ENCODE data around the gene YPEL3.
A peak's percentile ranks its signal among the peaks of the same experiment; 100 is the strongest.

The YPEL3 gene

GRCh38 chr16:30112197-30113030 lies 16.4 kb upstream of the YPEL3 start:
- peak; percentile 95 for DNase-seq (ENCODE audit: extremely low spot score)
- 0 out of 2 replicates have a peak, but pooled peaks have one; percentile 55 for TF ChIP-seq ARNT (IDR thresholded peaks at IDR 0.05)
- no peak for TF ChIP-seq TARDBP (IDR thresholded peaks at IDR 0.05)
- ChIA-PET CTCF (interaction anchor here (0.6 to 4.4 kb wide), 17 partner anchors 9 to 503 kb away, joined by 3 to 36 read pairs (median 4); partner anchors contain the start of genes ALDOA, DCTPP1 and TBX6), POLR2A (interaction anchor here (0.8 to 1.9 kb wide), 10 partner anchors 8 to 71 kb away, joined by 3 to 15 read pairs (median 4); partner anchors contain the start of genes ALDOA, CORO1A, MAPK3 and TBX6)

- ChIA-PET CTCF (interaction anchor here (1.1 kb wide), 1 partner anchor 18 kb away, joined by 4 read pairs; no protein-coding TSS in a partner anchor), POLR2A (interaction anchor here (1.3 to 2.4 kb wide), 3 partner anchors 19 to 73 kb away, joined by 3 to 15 read pairs (median 5); partner anchors contain the start of genes CORO1A and TBX6)
- TF ChIP-seq SP1 (IDR thresholded peaks at IDR 0.05) (no peak), LEF1 (IDR thresholded peaks at IDR 0.05; ENCODE audit: borderline replicate concordance) (no peak), HDGF (IDR thresholded peaks at IDR 0.05; ENCODE audit: borderline replicate concordance) (no peak), PKNOX1 (IDR thresholded peaks at IDR 0.05) (no peak), NFRKB (IDR thresholded peaks at IDR 0.05) (no peak), BHLHE40 (IDR thresholded peaks at IDR 0.05; ENCODE audit: borderline replicate concordance) (no peak), FOXM1 (IDR thresholded peaks at IDR 0.05; ENCODE audit: borderline replicate concordance) (no peak), L3MBTL2 (conservative IDR thresholded peaks at IDR 0.05) (no peak), CTBP1 (IDR thresholded peaks at IDR 0.05; ENCODE audit: borderline replicate concordance) (no peak), ARNT (IDR thresholded peaks at IDR 0.05) (no peak), TARDBP (IDR thresholded peaks at IDR 0.05) (no peak)
- DNase-seq (ENCODE audit: extremely low spot score), result no peak
Observed at GRCh38 chr16:30110661-30111060, 14.6 kb upstream of the YPEL3 start.

GRCh38 chr16:30108059-30108850 lies 12.2 kb upstream of the YPEL3 start:
- ChIA-PET CTCF (no interaction called here), POLR2A (no interaction called here)
- DNase-seq (ENCODE audit: extremely low spot score), result no peak
- TF ChIP-seq SUZ12 (IDR thresholded peaks at IDR 0.05), result no peak
- TF ChIP-seq TARDBP (IDR thresholded peaks at IDR 0.05), result no peak
- no peak for TF ChIP-seq PKNOX1 (IDR thresholded peaks at IDR 0.05)
- TF ChIP-seq ZNF384 (IDR thresholded peaks at IDR 0.05), result no peak
- TF ChIP-seq ARNT (IDR thresholded peaks at IDR 0.05), result no peak
- no peak for TF ChIP-seq HDGF (IDR thresholded peaks at IDR 0.05; ENCODE audit: borderline replicate concordance)
- no peak for TF ChIP-seq ELF4 (IDR thresholded peaks at IDR 0.05)
- no peak for TF ChIP-seq FOXA1 (IDR thresholded peaks at IDR 0.05)
- no peak for TF ChIP-seq SP1 (IDR thresholded peaks at IDR 0.05)
- no peak for TF ChIP-seq FOXM1 (IDR thresholded peaks at IDR 0.05; ENCODE audit: borderline replicate concordance)
- no peak for TF ChIP-seq CTBP1 (IDR thresholded peaks at IDR 0.05; ENCODE audit: borderline replicate concordance)
- TF ChIP-seq FOXK2 (IDR thresholded peaks at IDR 0.05), result no peak
- TF ChIP-seq LEF1 (IDR thresholded peaks at IDR 0.05; ENCODE audit: borderline replicate concordance), result no peak

GRCh38 chr16:30104492-30104891 lies 8.5 kb upstream of the YPEL3 start:
- ChIA-PET POLR2A (interaction anchor here (1.8 to 3.0 kb wide), 2 partner anchors 8 to 12 kb away, joined by 6 to 15 read pairs; partner anchors contain the start of genes TBX6 and YPEL3), CTCF (interaction anchor here (2.8 to 4.3 kb wide), 2 partner anchors 8 to 12 kb away, joined by 11 to 19 read pairs; partner anchors contain the start of gene TBX6)
- no peak for DNase-seq (ENCODE audit: extremely low spot score)

More at GRCh38 chr16:30104492-30104891, 8.5 kb upstream of the YPEL3 start:
- TF ChIP-seq NFRKB (IDR thresholded peaks at IDR 0.05) (no peak), HDGF (IDR thresholded peaks at IDR 0.05; ENCODE audit: borderline replicate concordance) (no peak), TARDBP (IDR thresholded peaks at IDR 0.05) (no peak), SP1 (IDR thresholded peaks at IDR 0.05) (no peak), ARNT (IDR thresholded peaks at IDR 0.05) (no peak), CTBP1 (IDR thresholded peaks at IDR 0.05; ENCODE audit: borderline replicate concordance) (no peak), ZNF384 (IDR thresholded peaks at IDR 0.05) (no peak), FOXK2 (IDR thresholded peaks at IDR 0.05) (no peak), ELF4 (IDR thresholded peaks at IDR 0.05) (no peak), L3MBTL2 (conservative IDR thresholded peaks at IDR 0.05) (no peak), FOXA1 (IDR thresholded peaks at IDR 0.05) (no peak), PKNOX1 (IDR thresholded peaks at IDR 0.05) (no peak), BHLHE40 (IDR thresholded peaks at IDR 0.05; ENCODE audit: borderline replicate concordance) (no peak), FOXM1 (IDR thresholded peaks at IDR 0.05; ENCODE audit: borderline replicate concordance) (no peak)

Data from HEK293T (cell line).